Kasumi-1 (cell line): ENCODE measurements around the gene SPATA32.
"Not testable (repeated sequence)": the region's sequence is repeated elsewhere in the genome, so short reads cannot be mapped to it uniquely, and the experiment has no call there.

Experiments used
- DNase-seq, 2 experiments: peaks; one replicate each; lab custom pipeline; 2025; lab: John Stamatoyannopoulos, UW

Gene SPATA32

GRCh38 chr17:45261577-45262515 lies at the start of gene SPATA32:
TSS of gene SPATA32 (minus strand) at chr17:45262094. CDS start at chr17:45262016, 78 bp downstream.
- DNase-seq = peak; percentile 42 to 51

- DNase-seq = peak; percentile 20 to 23
Observed at GRCh38 chr17:45311401-45311759, 49.5 kb upstream of the SPATA32 start.

DNA sequence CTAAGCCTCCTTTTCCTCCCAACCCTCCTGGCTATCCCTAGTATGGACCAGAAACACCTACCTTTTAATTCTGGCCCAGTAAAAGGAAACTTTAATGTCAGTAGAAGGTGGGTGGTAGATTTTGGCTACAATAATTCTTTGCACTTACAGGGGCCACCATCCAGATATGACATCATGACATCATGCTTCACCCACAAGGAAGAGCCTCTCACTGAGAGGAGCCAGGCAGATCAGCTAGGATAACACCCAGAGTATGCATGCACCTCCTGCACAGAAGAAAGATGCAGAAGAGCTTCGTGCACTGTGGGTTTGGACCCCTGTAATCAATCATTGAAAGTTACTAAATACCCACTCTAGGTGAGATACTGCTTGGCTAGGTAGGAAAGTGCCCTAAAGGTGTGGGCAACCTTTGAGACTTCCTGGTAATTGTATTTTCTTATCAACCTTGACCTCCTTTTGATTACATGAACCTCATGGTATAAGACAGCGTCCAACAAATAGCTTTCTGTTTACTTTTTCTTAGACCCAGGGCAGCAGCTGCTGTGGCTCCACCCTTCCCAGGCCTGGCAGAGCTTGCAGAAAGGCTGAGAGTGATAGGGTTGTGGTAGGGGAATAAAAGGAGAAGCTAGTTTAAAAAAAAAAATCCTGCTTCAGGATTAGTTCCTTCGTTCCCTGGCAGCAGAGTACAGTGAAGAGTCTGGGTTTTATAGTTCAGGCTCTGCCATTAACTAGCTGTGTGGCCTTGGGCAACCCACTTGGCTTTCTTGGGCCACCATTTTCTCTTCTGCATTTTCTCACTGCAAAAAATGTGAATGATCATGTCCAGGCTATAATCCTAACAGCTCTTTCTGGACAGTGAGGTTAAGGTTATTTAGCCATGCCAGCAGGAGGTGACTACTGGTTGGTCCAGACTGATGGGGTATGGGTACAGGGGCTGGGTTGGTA lies 48.8 kb upstream of the SPATA32 start:
- DNase-seq = peak; percentile 56 to 65

GRCh38 chr17:45309400-45309799 lies 47.5 kb upstream of the SPATA32 start:
- no peak for DNase-seq

DNA sequence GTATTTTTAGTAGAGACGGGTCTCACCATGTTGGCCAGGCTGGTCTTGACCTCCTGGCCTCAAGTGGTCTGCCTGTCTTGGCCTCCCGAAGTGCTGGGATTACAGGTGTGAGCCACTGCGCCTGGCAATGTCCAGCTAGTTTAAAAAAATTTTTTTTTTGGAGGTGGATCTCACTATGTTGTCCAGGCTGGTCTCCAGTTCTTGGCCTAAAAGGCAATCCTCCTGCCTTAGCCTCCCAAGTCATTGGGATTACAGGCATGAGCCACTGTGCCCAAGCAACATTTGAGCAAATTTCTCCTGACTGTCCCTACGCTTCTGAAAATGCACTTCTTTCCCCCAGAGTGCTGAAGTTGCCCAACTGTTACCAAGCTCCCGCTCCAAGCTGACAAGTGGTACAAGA lies 46.9 kb upstream of the SPATA32 start:
- no peak for DNase-seq

DNA sequence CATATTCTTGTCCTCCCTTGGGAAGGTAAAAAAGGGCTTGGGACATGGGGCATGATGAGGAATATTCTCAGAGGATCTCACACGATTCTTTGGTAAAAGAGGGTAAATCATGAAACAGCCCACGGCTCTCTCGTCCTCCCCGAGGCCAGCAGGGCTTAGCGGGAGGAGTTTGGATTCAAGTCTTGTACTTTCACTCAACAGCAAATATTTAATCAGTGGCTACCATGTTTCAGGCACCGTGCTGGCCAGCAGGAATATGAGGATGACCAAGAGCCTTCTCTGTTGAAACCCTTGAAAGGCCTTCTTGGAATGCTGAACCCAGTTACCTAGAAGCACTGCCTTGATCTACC lies 46.1 kb upstream of the SPATA32 start:
- no peak for DNase-seq

DNA sequence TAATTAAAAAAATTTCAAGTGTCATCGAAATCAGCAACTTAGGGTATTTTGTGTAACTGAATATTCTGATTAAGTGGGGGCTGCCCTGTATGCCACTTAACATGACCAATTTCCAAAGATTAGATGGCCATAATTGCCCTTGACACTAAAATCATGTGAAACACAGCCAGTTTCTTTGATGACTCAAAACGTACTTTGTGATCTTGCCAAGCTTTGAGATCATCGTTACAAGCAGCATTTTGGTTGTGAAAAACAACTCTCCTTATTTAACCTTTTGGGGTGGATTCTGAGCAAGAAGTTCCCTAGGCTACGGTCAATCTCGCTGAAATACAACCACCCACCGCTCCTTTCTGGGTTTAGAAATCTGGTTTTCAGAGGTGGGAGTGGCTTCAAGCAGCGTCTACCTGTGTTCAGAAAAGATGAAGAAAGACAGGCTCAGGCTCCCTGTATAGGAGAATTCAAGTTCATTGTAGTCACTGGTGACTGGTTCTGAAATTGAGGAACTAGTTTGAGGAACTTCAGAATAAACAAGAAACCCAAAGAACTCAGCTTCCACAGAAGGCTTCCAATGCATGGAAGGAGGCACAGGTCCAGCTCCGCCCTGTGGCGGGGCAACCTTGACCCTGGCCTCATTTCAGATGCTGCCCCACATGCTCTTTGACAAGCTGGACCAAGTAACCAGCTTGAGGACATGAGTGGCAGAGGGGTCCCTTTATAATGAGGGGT lies 45.6 kb upstream of the SPATA32 start:
- peak; percentile 87 to 94 for DNase-seq

GRCh38 chr17:45306623-45307022 lies 44.7 kb upstream of the SPATA32 start:
- DNase-seq = no peak

- no peak for DNase-seq
Observed at GRCh38 chr17:45306094-45306493, 44.2 kb upstream of the SPATA32 start.

GRCh38 chr17:45305530-45306087 lies 43.7 kb upstream of the SPATA32 start:
- no peak for DNase-seq

DNA sequence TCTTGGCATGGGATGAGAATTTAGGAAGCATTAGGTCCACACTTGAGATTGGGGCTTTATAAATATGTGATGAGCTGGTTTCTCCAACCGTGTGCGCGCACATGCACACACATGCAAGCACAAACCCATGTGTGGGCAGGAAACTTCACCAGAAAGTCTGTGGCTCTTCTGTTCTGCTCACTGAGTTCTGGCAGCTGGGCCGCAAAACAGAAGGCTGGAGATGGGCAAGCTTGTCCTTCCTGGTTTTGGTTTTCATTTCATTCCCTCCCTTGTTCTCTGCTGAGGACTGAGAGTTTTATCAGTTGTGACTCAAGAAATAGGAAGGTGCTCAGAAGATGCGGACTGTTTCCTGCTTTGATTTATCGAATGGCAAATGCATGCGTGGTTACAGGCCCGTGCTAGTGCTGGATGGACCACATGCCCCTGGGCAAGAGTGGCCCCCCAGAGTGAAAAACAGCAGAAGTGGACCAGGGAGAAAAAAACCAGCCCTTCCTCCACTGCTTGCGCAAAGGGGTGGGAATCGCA lies 40.8 kb upstream of the SPATA32 start:
- peak in 1 of 2 experiments; percentile 9 for DNase-seq

GRCh38 chr17:45302220-45302619 lies 40.3 kb upstream of the SPATA32 start:
- DNase-seq = not testable (repeated sequence)

DNA sequence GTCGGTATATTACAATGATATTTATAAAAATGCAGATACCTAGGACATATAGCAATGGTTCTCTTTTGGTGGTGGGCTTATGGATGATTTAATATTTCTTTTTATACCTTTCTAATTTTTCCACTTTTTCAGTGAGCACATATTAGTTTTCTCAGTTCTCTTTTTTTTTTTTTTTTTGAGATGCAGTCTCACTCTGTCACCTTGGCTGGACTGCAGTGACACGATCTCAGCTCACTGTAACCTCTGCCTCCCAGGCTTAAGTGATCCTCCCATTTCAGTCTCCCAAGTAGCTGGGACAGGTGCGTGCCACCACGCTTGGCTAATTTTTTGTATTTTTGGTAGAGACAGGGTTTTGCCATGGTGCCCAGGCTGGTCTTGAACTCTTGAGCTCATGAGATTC lies 39.8 kb upstream of the SPATA32 start:
- DNase-seq = no peak

GRCh38 chr17:45300060-45300751 lies 38.3 kb upstream of the SPATA32 start:
- DNase-seq = no peak

DNA sequence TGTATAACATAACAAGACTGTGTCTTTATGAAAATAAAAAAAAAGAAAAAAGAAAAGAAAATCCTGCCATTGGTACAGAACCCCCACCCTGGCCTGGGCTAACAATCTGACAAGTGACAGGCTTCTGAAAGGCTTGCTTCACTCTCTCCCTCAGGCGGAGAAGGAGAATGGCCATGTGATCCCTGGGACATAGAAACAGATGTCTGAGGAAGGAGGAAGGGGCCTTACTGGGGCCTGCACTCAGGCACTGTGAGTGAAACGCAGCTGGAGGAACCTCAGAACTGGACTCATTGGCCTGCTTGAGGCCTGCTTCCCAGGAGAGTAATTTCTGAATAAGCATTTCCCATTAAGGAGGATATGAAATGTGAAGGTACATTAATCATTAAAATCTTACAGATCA lies 37.5 kb upstream of the SPATA32 start:
- DNase-seq = peak; percentile 70 to 74

DNA sequence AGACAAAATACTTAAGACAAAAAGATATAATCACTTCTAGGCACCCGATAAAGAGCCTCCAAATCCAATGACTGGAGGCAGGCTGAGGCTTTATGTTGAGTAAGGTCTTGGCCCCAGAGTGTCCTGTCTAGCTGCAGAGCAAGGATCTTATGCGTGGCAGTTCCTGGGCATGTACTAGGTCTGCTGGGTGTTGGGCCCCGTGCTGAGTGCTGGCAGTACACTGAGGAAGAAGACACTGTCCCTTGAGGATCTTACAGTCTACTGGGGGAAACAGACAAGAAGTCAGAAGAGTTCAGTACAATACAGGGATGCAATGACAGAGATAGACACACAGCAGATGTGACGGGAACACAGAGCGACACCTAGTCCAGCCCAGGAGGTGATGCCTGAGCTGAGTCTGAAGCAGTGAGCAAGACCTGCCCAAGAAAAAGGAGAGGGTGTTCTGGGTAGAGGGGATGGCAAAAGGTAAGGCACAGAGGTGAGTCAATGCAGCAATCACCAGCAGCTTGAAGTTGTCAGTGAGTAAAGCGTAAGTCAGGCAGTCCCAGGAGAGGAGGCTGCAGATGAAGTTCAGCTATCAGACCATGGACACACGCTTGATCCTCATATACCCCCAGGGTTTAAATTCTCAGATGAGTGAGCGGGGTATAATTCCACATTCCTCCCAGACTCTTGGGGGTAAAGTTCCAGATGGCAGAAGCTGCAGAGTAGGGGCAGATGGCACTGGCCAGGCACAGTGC lies 36.8 kb upstream of the SPATA32 start:
- no peak for DNase-seq

DNA sequence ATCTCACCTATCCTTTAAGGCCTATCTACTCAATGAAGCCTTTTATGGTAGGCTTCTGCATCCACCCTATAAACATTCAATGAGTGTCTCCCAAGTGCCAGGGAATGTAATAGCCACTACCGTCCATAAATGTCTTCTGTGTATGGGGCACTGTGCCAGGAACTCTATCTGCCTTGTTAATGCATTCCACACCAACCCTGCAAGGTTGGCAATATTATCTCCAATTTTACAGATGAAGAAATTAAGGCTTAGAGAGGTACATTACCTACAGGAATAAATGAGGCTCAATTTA lies 34.9 kb upstream of the SPATA32 start:
- no peak for DNase-seq

- DNase-seq = peak; percentile 96 to 98
Observed at GRCh38 chr17:45296003-45296832, 34.3 kb upstream of the SPATA32 start.

- no peak for DNase-seq
Observed at GRCh38 chr17:45294506-45294905, 32.6 kb upstream of the SPATA32 start.
